Pancreas (tissue), 10 donors: ENCODE measurements around the gene SORCS2. TPM values are rescaled to one million over a fixed set of nuclear protein-coding genes. Genes with fewer than 3 reads are reported as not detected.

Experiments used
- ATAC-seq, 4 donors: fragments of 200-7000 bp; cut with Tn5 transposase; one replicate each; pipeline versions ENCODE4 v1.8.0 to v1.9.1; 2020; ENCODE audit warnings: mild to moderate bottlenecking in 4 of 4, moderate library complexity in 4 of 4
- DNase-seq, 6 donors: peaks; one replicate each; pipeline ENCODE4 v3.0.0-alpha.2; 2020
- FAIRE-seq: peaks from 2 replicates; lab custom pipeline; 2012; peaks lifted over from hg19 to GRCh38; lab: Jason Lieb, UNC
- H3K27ac ChIP-seq, 4 donors: fragments of 200-600 bp; sonication (generic); 1 replicate in 3 of 4; 2 replicates in 1 of 4; pipeline versions ENCODE4 v1.5.0 to v1.8.0; 2020
- H3K27me3 ChIP-seq, 4 donors: fragments of 200-600 bp; one replicate each; pipeline ENCODE4 v1.8.0; 2021
- H3K36me3 ChIP-seq, 3 donors: fragments of 200-600 bp; sonication (generic) in 1 of 3; one replicate each; pipeline versions ENCODE4 v1.5.0 to v1.8.0; 2020 to 2021
- H3K4me1 ChIP-seq, 3 donors: fragments of 200-600 bp; one replicate each; pipeline ENCODE4 v1.8.0; 2021
- H3K4me3 ChIP-seq, 4 donors: fragments of 200-600 bp; sonication (generic) in 2 of 4; one replicate each; pipeline versions ENCODE4 v1.5.0 to v1.8.0; 2020 to 2021
- H3K9me3 ChIP-seq, 4 donors: fragments of 200-600 bp; one replicate each; pipeline ENCODE4 v1.8.0; 2021
- WGBS, 2 donors: extraction: QIAGEN DNeasy Blood & Tissue Kit; methylation state at CpG; one replicate each; pipeline ENCODE4 v1.1.7; 2013; 5-methylcytosine and 5-hydroxymethylcytosine counted together
- intact Hi-C, 3 donors: fragments of 100-400 bp; cut with DNase I; formaldehyde crosslinking; loops; one replicate each; pipeline versions ENCODE4 v1.11.1 to v1.14.2; 2022
- polyA plus RNA-seq, 2 donors: library from polyadenylated mRNA; stranded (reverse); fragments of 200-250 nt; gene quantifications; one replicate each; pipeline ENCODE4 v1.2.3, GENCODE V29; 2013
- total RNA-seq, 6 donors: library from RNA; stranded (reverse); fragmentation: NEBNext Ultra II Directional in 4 of 6; extraction: Animal tissue kit (Norgen Biotek cat#: 25700) in 4 of 6; gene quantifications; one replicate each; pipeline versions ENCODE4 v1.2.1 to v1.2.4, GENCODE V29; 2021 to 2023
- TF ChIP-seq, protein P1 (sequence below), 4 donors: fragments of 200-600 bp; sonication (generic) in 3 of 4; IDR thresholded peaks; one replicate each; pipeline versions ENCODE4 v1.5.0 to v1.8.0; 2021; ENCODE audit warnings: antibody characterized with exemption in 4 of 4
- donor health status: healthy with polysubstance abuse.
- donor health status: DM: no; HTN: no; CAD: no; lungs with moderate emphysema.
- donor health status: DM: no; HTN: no; CAD: no.
- donor health status: control.
- donor health status: control.
- donor health status: Bipolar disorder and iron deficiency.
- donor health status: DM: yes; HTN: yes; CAD: no.
- donor health status: DM: no; HTN: no; CAD: no.
- donor health status: DM: no; HTN: no; CAD: no.
- donor health status: DM: yes; HTN: yes; CAD: no.

SORCS2 gene
- 1 to 10 TPM in 1 of 6 donors, under 1 TPM in 5; 0.37 to 1.7 (median 0.66) TPM for total RNA-seq
- under 1 TPM; 0.14 to 0.34 TPM for polyA plus RNA-seq

DNA sequence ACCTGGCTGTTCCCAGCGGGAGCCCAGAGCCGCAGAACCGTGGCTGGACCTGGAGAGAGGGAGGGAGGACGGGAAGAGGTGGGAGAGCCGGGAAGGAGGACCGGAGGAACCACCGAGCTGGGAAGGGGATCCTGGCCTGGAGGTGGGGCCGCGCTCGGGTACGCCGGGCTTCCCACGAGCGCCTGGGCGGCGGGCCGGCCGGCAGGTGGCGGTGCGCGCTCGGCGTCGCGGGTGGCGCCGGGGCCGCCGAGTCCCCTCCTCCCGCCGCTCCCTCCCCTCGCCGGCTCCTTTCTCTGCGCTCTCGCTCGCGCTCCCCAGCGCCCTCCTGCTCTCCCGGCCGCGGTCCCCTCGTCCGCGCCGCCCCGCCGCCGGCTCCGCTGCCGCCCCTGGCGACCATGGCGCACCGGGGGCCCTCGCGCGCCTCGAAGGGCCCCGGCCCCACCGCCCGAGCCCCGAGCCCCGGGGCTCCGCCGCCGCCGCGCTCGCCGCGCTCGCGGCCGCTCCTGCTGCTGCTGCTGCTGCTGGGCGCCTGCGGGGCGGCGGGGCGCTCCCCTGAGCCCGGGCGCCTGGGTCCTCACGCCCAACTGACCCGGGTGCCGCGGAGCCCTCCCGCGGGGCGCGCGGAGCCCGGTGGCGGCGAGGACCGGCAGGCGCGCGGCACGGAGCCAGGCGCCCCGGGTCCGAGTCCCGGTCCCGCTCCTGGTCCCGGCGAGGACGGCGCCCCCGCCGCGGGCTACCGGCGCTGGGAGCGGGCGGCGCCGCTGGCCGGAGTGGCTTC is at the start of gene SORCS2:
SORCS2 (plus strand) TSS at position 287 of the 778 bp plus-strand sequence.
- TF ChIP-seq, protein P1, sequence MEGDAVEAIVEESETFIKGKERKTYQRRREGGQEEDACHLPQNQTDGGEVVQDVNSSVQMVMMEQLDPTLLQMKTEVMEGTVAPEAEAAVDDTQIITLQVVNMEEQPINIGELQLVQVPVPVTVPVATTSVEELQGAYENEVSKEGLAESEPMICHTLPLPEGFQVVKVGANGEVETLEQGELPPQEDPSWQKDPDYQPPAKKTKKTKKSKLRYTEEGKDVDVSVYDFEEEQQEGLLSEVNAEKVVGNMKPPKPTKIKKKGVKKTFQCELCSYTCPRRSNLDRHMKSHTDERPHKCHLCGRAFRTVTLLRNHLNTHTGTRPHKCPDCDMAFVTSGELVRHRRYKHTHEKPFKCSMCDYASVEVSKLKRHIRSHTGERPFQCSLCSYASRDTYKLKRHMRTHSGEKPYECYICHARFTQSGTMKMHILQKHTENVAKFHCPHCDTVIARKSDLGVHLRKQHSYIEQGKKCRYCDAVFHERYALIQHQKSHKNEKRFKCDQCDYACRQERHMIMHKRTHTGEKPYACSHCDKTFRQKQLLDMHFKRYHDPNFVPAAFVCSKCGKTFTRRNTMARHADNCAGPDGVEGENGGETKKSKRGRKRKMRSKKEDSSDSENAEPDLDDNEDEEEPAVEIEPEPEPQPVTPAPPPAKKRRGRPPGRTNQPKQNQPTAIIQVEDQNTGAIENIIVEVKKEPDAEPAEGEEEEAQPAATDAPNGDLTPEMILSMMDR (IDR thresholded peaks at IDR 0.05) = peak in 3 of 4 donors; percentile 41 to 54 (median 48)
- ATAC-seq (peak; percentile 85 to 95 (median 91)), FAIRE-seq (no peak), DNase-seq (peak; percentile 43 to 90 (median 66))
- Histone ChIP-seq H3K4me1 (peaks cover 0 to 4% (median 0%) of the 10 kb centered on the region in 3 donors), H3K27me3 (peaks cover 0 to 16% (median 5%) of the 10 kb centered on the region in 4 donors), H3K36me3 (no peaks in the 10 kb centered on the region), H3K27ac (no peak within 1 kb of the TSS), H3K9me3 (no peaks in the 10 kb centered on the region), H3K4me3 (peak within 1 kb of the TSS in 2 of 4 donors; percentile 30 to 37)
- intact Hi-C loops = loop anchor here in 1 of 3 donors (5.0 to 10.0 kb wide), 2 partner anchors 105 to 522 kb away; no protein-coding TSS in a partner anchor
- WGBS, 2 donors = 0 to 1% methylated on average over 60 to 116 of the region's 116 CpGs

DNA sequence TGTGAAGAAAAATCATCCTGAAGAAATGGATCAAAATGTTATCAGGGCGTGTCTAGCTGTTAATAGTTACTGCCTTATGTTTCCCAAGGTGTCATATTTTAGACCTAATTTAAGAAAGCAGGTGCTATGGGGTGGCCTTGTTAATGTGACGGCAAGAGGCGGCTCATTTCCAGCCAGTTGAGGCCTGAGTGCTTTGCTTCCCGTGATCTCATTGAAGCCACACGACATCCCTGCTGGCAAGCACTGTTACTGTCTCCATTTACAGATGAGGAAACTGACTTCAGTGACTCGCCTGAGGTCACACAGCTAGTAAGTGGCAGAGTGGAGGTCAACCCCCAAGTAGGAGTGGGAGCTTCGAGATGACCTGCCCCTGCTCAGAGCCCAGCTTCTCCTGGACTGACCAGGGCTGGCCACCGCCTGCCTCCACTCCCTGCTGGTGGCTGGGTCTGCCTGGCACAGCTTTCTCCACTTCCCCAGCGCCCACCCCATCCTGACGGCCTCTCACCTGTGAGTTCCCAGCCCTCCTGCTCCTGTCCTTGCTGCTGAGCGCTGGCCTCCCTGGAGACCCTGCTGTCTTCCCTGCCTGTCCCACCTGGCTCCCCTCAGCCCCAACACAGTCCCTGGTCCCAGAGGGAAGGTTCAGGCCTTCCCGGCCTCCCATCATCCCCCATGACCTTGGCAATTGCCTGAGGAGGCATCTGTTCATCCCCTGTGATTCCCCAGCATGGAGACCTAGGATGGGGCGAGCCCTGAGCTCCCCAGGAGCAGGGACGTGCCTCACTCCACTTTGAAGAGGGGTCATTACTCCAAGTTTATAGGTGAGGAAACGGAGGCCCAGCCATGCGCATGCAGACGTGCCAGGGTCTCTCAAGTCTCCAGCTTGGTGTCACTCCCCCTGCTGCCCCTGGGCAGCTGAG is 47.7 kb upstream of the SORCS2 start:
- Histone ChIP-seq H3K36me3 (no peaks in the 10 kb centered on the region), H3K4me1 (no peaks in the 10 kb centered on the region), H3K9me3 (no peaks in the 10 kb centered on the region), H3K27ac (no peak overlapping the region), H3K4me3 (no peak overlapping the region), H3K27me3 (no peaks in the 10 kb centered on the region)
- FAIRE-seq = no peak
- intact Hi-C loops = no loop called here
- 87 to 88% methylated on average over 17 of the region's 17 CpGs for WGBS, 2 donors
- no peak for DNase-seq
- TF ChIP-seq, protein P1 (IDR thresholded peaks at IDR 0.05) = no peak
- no peak for ATAC-seq

DNA sequence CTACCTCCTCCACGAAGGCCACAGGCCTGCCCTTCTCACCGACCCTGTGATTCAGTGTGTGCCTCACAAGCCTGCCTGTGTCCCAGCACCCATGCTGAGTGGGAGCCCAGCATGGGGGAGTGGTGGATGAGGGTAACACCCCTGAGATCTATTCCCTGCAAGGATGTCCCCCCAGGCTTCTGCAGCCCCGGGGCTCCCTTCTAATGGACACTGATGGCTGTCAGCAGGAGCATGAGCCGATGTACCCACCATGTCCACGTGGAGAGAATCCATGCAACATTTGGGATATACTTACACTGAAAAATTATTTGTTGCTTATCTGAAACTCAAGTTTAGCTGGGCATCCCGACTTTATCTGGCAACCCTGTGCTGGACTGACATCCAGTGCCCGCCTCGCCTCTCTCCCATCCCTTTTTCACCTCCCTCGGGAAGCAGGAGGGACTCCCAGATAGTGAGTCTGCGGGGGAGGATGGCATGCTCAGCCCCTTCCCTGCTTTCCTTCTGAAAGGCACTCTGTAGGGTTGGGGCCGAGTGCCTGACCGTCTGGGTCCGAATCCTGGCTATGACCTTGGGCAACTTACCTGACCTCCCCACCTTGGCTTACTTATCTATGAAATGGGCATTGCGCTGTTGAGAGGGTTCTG is 46.9 kb upstream of the SORCS2 start:
- no peak overlapping the region for H3K27ac ChIP-seq
- H3K36me3 ChIP-seq = no peaks in the 10 kb centered on the region
- DNase-seq (no peak), ATAC-seq (no peak), FAIRE-seq (no peak)
- no peaks in the 10 kb centered on the region for H3K9me3 ChIP-seq
- intact Hi-C loops = no loop called here
- no peaks in the 10 kb centered on the region for H3K4me1 ChIP-seq
- WGBS, 2 donors = 65 to 73% methylated on average over 14 of the region's 14 CpGs
- no peak overlapping the region for H3K4me3 ChIP-seq
- TF ChIP-seq, protein P1 (IDR thresholded peaks at IDR 0.05) = no peak
- no peaks in the 10 kb centered on the region for H3K27me3 ChIP-seq

DNA sequence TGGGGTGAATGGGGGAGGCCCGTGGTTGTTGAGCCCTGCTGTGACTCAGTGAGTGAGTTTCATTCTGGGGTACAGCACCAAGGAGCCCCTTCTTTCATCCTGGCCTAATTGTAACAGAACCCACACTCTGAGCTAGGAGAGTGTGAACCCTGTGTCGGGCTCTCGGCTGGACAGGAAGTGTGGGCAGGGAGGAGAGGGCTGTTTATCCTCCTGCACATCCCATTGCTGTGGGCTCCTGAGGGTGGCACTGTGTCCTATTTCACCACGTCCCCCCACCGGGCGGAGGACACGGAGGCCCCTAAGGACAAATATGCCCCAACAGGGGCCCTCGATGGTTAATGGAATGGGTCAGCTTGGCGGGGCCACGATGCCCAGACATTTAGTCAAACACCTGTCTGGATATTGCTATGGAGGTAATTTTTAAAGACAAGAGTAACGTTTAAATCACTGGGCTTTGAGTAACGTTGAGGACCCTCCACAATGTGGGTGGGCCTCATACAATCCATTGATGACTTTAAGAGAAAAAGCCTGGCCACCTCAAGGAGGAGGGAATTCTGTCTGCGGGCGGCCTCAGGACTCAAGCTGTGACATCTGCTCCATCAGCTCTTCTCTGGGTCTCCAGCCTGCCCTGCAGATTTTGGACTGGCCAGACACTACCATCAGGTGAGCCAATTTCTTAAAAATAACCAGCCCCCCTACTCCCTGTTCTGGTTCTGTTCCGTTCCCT is 46.1 kb upstream of the SORCS2 start:
- no peaks in the 10 kb centered on the region for H3K4me1 ChIP-seq
- no peak for ATAC-seq
- H3K36me3 ChIP-seq = no peaks in the 10 kb centered on the region

More for the DNA sequence above, 46.1 kb upstream of the SORCS2 start:
- Histone ChIP-seq H3K4me3 (no peak overlapping the region), H3K27me3 (no peaks in the 10 kb centered on the region), H3K9me3 (no peaks in the 10 kb centered on the region), H3K27ac (no peak overlapping the region)
- intact Hi-C loops = no loop called here
- no peak for FAIRE-seq
- DNase-seq = no peak
- 73 to 79% methylated on average over 15 of the region's 15 CpGs for WGBS, 2 donors
- TF ChIP-seq, protein P1 (IDR thresholded peaks at IDR 0.05) = no peak
